Smooth muscle cell (in vitro differentiated cells): ENCODE results near the gene HBS1L. TPM values are rescaled to one million over a fixed set of nuclear protein-coding genes. Genes with fewer than 3 reads are reported as not detected.

ENCODE experiments used
- DNase-seq: peaks from one replicate; lab custom pipeline; 2025; ENCODE audit not compliant: unreplicated experiment; lab: John Stamatoyannopoulos, UW
- H2AFZ ChIP-seq: fragments of 200-600 bp; sonication (generic); 2 replicates; pipeline ENCODE4 v1.6.0; 2016; ENCODE audit warnings: antibody characterized with exemption, low read depth, mild to moderate bottlenecking
- H3F3A ChIP-seq: fragments of 200-600 bp; sonication (generic); 2 replicates; pipeline ENCODE4 v1.6.0; 2017; ENCODE audit warnings: antibody characterized with exemption, low read depth
- H3K27ac ChIP-seq: fragments of 200-600 bp; sonication (generic); 2 replicates; pipeline ENCODE4 v1.5.1; 2016; ENCODE audit warnings: low read depth, mild to moderate bottlenecking
- H3K27me3 ChIP-seq: fragments of 200-600 bp; sonication (generic); 2 replicates; pipeline ENCODE4 v1.6.1; 2016; ENCODE audit warnings: low read depth, mild to moderate bottlenecking
- H3K36me3 ChIP-seq: fragments of 200-600 bp; sonication (generic); 2 replicates; pipeline ENCODE4 v1.5.1; 2016; ENCODE audit warnings: low read depth
- H3K4me1 ChIP-seq: fragments of 200-600 bp; sonication (generic); 2 replicates; pipeline ENCODE4 v1.5.1; 2016; ENCODE audit warnings: low read depth
- H3K4me2 ChIP-seq: fragments of 200-600 bp; sonication (generic); 2 replicates; pipeline ENCODE4 v1.6.0; 2016; ENCODE audit warnings: mild to moderate bottlenecking
- H3K4me3 ChIP-seq: fragments of 200-600 bp; sonication (generic); 2 replicates; pipeline ENCODE4 v1.5.1; 2016; ENCODE audit warnings: mild to moderate bottlenecking
- H3K79me2 ChIP-seq: fragments of 200-600 bp; sonication (generic); 2 replicates; pipeline ENCODE4 v1.6.0; 2016; ENCODE audit warnings: low read depth, mild to moderate bottlenecking
- H3K9ac ChIP-seq: fragments of 200-600 bp; sonication (generic); 2 replicates; pipeline ENCODE4 v1.6.0; 2016; ENCODE audit warnings: low read depth
- H3K9me3 ChIP-seq: fragments of 200-600 bp; sonication (generic); replicated peaks from 2 replicates; pipeline ENCODE4 v1.5.1; 2016; ENCODE audit warnings: low read depth
- H4K20me1 ChIP-seq: fragments of 200-600 bp; sonication (generic); 2 replicates; pipeline ENCODE4 v1.6.0; 2016; ENCODE audit warnings: low read depth
- WGBS: methylation state at CpG from one replicate; pipeline ENCODE4 v1.1.7; 2016; ENCODE audit warnings: low lambda C conversion rate; 5-methylcytosine and 5-hydroxymethylcytosine counted together
- polyA plus RNA-seq: library from polyadenylated mRNA; unstranded; fragments of >200 nt; fragmentation: Nextera tagmentation; extraction: Ambion mirVana; gene quantifications from 2 replicates; pipeline ENCODE4 v1.2.1, GENCODE V29; 2016
- total RNA-seq: library from RNA; depleted of rRNA; stranded (reverse); fragments of >200 nt; gene quantifications from 2 replicates; pipeline ENCODE4 v1.2.3, GENCODE V29; 2014
- TF ChIP-seq, protein P1 (sequence below): fragments of 200-600 bp; sonication (generic); IDR thresholded peaks from 2 replicates; pipeline ENCODE4 v1.5.1; 2017; ENCODE audit warnings: borderline replicate concordance, mild to moderate bottlenecking, antibody characterized with exemption; ENCODE audit not compliant: insufficient read depth, poor library complexity, severe bottlenecking

The HBS1L gene
- total and polyA plus RNA-seq, 2 experiments from 2014 or later, result 64.3 to 84.8 TPM

DNA sequence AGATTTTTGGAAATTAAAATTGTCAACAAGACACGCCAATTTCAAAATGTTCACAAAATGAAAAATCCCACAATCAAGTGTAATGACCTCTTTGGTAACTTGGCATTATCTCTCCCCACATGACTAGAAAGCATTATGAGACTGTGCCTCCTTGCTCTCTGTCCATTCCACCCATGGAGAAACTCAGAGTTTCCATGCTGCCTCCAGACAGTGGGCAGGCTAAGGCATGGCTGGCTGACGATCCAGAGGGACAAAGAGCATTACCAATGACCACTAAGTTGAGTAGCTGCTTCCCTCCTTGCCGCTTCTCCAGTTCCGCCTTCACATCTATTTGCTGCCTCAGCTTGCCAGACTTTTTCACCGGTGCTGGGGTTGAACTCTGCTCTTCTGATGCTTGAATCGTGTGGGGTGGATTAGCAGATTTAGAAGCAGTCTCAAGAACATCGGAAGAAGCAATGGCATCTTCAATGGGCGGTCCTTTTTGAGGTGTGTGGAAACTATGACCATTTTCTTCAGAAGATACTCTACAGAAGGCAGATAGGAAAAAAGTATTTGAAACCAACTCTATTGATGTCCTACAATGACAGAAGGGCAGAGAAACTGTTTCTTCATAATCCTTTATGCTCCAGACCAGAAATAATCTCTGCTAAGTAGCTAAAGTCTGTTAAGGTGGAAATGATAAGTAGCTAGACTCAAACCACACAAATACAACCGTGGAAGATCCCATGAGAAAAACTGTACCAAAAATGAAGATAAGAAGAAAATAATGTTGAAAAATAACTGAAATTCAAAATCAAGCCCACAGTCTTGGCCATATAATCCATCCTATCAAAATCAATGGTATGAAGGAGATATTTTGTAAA lies 57.3 kb downstream of the HBS1L start:
- Histone ChIP-seq H4K20me1 (peaks cover 8% of the 10 kb centered on the region), H3K79me2 (no peaks in the 10 kb centered on the region), H3K9ac (no peak overlapping the region), H3K4me3 (no peak overlapping the region), H3K27ac (no peak overlapping the region), H3K4me1 (no peaks in the 10 kb centered on the region), H3K36me3 (peaks cover 12% of the 10 kb centered on the region), H3F3A (no peaks in the 10 kb centered on the region), H3K27me3 (no peaks in the 10 kb centered on the region), H3K9me3 (no peaks in the 10 kb centered on the region), H2AFZ (no peak overlapping the region), H3K4me2 (no peak overlapping the region)
- no peak for DNase-seq
- TF ChIP-seq, protein P1, sequence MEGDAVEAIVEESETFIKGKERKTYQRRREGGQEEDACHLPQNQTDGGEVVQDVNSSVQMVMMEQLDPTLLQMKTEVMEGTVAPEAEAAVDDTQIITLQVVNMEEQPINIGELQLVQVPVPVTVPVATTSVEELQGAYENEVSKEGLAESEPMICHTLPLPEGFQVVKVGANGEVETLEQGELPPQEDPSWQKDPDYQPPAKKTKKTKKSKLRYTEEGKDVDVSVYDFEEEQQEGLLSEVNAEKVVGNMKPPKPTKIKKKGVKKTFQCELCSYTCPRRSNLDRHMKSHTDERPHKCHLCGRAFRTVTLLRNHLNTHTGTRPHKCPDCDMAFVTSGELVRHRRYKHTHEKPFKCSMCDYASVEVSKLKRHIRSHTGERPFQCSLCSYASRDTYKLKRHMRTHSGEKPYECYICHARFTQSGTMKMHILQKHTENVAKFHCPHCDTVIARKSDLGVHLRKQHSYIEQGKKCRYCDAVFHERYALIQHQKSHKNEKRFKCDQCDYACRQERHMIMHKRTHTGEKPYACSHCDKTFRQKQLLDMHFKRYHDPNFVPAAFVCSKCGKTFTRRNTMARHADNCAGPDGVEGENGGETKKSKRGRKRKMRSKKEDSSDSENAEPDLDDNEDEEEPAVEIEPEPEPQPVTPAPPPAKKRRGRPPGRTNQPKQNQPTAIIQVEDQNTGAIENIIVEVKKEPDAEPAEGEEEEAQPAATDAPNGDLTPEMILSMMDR, result no peak
- WGBS, result 92% methylated on average over 9 of the region's 9 CpGs

DNA sequence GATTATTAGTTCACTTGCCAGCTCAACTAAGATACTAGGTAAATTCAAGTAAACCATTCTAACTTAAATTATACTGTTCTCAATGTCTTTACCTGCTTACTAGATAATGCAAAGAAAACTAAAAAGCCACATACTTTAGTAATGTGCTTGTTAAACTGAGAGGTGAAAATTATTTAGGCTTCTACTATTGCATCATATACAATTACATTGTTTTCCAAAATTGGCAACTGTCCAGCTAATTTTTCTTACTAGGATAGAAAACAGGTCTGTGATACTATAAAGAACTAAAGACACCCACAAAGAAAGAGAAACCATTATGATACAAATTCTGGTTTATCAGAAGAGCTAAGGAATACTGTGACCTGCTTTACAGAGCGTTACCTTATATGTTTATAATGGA lies 59.1 kb downstream of the HBS1L start:
- Histone ChIP-seq H3K4me1 (no peaks in the 10 kb centered on the region), H3K27ac (no peak overlapping the region), H4K20me1 (peaks cover 5% of the 10 kb centered on the region), H3K79me2 (no peaks in the 10 kb centered on the region), H3K4me3 (no peak overlapping the region), H3K9me3 (no peaks in the 10 kb centered on the region), H3K9ac (no peak overlapping the region), H3K36me3 (peaks cover 16% of the 10 kb centered on the region), H3K27me3 (no peaks in the 10 kb centered on the region), H2AFZ (no peak overlapping the region), H3K4me2 (no peak overlapping the region), H3F3A (no peaks in the 10 kb centered on the region)
- TF ChIP-seq, protein P1, result no peak
- no peak for DNase-seq
- WGBS, result 87% methylated on average over 1 of the region's 1 CpG

DNA sequence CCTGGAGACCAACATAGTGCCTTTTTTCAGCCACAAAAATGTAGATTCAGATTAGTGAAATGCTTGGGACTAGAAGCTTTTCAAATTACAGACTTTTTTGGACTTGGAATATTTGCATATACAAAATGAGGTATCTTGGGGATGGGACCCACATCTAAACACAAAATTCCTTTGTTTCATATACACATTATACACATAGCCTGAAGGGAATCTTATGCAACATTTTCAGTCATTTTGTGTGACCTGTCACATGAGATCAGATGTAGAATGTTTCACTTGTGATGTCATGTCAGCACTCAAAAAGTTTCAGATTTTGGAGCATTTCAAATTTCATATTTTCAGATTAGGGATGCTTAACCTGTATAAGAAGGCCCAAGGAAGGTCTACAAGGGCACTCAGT lies 60.2 kb downstream of the HBS1L start:
- no peak overlapping the region for H3K4me2 ChIP-seq
- no peak for DNase-seq
- TF ChIP-seq, protein P1, result no peak
- H3K4me3 ChIP-seq, result no peak overlapping the region
- no peak overlapping the region for H2AFZ ChIP-seq
- H3K9me3 ChIP-seq, result no peaks in the 10 kb centered on the region
- H3K36me3 ChIP-seq, result peaks cover 16% of the 10 kb centered on the region
- peaks cover 5% of the 10 kb centered on the region for H4K20me1 ChIP-seq
- no peaks in the 10 kb centered on the region for H3K27me3 ChIP-seq
- H3K27ac ChIP-seq, result no peak overlapping the region
- H3F3A ChIP-seq, result no peaks in the 10 kb centered on the region
- no peak overlapping the region for H3K9ac ChIP-seq
- no peaks in the 10 kb centered on the region for H3K79me2 ChIP-seq
- no peaks in the 10 kb centered on the region for H3K4me1 ChIP-seq

DNA sequence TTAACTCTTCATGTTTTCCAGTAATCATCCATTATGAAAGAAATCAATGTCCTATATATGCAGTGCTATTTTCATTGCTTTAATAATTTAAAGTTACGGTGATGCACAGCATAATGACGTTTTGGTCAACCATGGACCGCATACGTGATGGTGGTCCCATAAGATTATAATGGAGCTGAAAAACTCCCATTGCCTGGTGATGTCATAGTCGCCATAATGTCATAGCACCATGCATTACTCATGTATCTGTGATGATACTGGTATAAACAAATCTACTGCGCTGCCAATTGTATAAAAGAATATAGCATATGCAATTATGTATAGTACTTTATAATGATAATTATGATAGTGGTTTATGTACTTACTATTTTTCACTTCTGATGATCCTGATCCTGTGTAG lies 62.5 kb downstream of the HBS1L start:
- Histone ChIP-seq H3F3A (no peaks in the 10 kb centered on the region), H3K4me2 (no peak overlapping the region), H2AFZ (no peak overlapping the region), H3K36me3 (peaks cover 15% of the 10 kb centered on the region), H3K27me3 (no peaks in the 10 kb centered on the region), H3K4me1 (no peaks in the 10 kb centered on the region), H3K4me3 (no peak overlapping the region), H3K9ac (no peak overlapping the region), H4K20me1 (peaks cover 5% of the 10 kb centered on the region), H3K79me2 (no peaks in the 10 kb centered on the region), H3K9me3 (no peaks in the 10 kb centered on the region), H3K27ac (no peak overlapping the region)
- TF ChIP-seq, protein P1, result no peak
- WGBS, result over 99% methylated on average over 6 of the region's 6 CpGs
- DNase-seq, result no peak
